LNCAP (cell line): ENCODE results near the gene PRKG1.

Experiments
- CTCF ChIP-seq: fragments of 450-650 bp; IDR thresholded peaks from 2 replicates; pipeline ENCODE4 v1.5.1; 2017; ENCODE audit warnings: mild to moderate bottlenecking

PRKG1 gene

DNA sequence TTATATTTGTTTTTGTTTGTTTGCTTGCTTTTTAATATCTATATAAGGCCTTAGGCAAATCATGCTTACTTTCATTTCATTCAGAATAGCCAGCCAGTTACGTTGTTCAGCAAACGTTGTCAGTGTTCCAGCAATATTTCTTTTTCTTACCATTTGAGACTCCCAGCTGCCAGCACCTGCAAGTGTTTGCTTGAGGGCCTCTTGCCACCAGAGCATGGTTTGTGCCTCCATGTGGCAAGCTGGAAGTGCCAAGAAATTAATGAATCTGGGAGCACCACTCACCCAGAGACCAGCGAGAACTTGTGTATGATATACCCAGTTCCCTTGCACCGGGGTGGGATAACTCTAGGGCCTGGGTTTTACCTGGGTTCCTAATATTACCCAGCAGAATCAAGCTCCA is 802.2 kb downstream of the PRKG1 start:
- TF ChIP-seq CTCF = no peak

GRCh38 chr10:51876979-51877378 is 802.7 kb downstream of the PRKG1 start:
- TF ChIP-seq CTCF = no peak

DNA sequence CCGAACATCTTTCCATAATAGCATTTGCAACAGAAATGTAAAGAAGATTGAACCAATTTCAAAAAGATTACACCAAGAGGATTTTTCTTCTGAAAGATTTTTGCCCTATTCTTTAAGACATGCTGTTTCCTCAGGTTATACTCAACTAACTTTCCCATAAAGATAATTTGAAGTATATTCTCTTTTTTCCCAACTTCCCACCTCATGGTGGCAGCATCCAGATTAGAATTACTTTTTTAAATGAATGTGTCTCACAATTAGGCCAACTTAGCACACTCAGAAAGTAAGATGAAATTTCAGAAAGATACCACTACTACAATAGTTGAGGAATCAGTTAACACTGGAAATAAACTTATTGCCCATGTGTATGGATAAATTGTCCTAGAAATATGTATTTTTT is 803.3 kb downstream of the PRKG1 start:
- TF ChIP-seq CTCF = no peak

DNA sequence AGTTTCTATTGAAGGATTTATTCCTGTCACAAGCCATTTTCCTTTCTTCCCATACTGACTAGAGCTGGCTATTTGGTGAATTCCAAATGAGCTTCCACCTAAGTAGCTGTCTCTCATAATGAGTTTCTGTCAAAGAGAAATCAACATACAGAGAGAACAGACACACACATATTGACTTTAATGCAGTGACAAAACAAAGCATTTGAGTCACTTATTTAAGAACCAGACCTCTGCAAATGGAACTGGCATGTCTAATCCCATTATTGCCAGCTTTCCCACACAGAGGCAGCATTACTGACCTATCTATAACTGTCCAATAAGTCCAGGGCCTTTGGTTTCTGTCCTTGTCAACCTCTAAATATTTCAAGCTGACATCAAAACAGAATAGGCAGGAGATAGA is 804.4 kb downstream of the PRKG1 start:
- no peak for TF ChIP-seq CTCF

GRCh38 chr10:51879238-51879637 is 805.0 kb downstream of the PRKG1 start:
- no peak for TF ChIP-seq CTCF

GRCh38 chr10:51881213-51881612 is 806.9 kb downstream of the PRKG1 start:
- TF ChIP-seq CTCF = no peak

DNA sequence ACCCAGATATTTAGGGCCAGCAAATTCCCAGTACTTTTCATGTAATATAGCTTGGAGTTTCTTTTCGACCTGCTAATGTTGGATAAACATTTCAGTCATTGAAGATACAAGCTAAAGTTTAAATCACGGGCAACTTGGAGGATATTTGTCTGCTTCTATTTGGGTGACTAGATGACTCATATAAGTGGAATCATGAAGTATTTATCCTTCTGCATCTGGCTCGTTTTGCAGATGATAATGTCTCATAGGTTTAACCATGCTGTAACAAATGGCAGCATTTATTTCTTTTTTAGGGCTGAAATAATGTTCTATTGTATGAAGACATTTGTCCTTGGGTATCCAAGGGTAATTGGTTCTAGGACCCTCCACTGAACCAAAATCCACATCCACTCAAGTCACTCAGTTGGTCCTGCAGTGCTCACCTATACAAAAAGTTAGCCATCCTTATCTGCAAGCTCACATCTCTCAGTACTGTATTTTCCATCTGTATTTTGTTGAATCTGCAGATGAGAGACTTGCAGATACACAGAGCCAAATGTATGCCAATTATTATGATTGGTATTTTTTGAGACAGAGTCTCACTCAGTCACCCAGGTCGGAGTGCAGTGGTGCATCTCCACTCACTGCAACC is 812.3 kb downstream of the PRKG1 start:
- TF ChIP-seq CTCF = no peak

DNA sequence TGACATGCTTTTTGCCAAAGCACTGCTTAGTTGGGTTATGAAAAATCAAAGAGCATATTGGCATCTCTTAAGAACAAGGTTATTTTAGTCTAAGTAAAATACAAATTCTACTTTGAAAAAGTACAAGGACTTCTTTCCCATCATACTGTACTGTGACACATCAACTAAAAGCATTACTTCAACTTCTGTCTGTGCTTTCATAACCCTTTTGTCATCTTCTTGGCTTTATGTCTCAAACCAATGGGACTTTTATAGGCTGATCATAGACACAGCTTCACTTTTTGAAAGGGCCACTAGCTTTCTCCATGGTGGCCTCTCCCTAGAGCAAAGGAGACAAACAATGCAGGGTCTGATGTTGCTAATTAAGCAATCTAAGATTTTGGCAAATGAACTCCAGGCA is 814.0 kb downstream of the PRKG1 start:
- no peak for TF ChIP-seq CTCF
